Amniotic stem cell (primary cell): Measurements from ENCODE around the gene GLYR1.
"Not testable (repeated sequence)": the region's sequence is repeated elsewhere in the genome, so short reads cannot be mapped to it uniquely, and the experiment has no call there.

Experiments
- DNase-seq: peaks from one replicate; lab custom pipeline; 2025; lab: John Stamatoyannopoulos, UW

The GLYR1 gene

GRCh38 chr16:4846901-4847773, at the start of gene GLYR1, which contains the start of gene UBN1:
Gene GLYR1, minus strand, starts transcription at chr16:4847288. Its CDS starts 23 bp downstream, at chr16:4847265.
Gene UBN1, plus strand, starts transcription at chr16:4847481. Its CDS starts 5,437 bp downstream, at chr16:4852918.
- peak; percentile 97 for DNase-seq

- DNase-seq: not testable (repeated sequence)
Observed at GRCh38 chr16:4896761-4897160, 49.7 kb upstream of the GLYR1 start.

DNA sequence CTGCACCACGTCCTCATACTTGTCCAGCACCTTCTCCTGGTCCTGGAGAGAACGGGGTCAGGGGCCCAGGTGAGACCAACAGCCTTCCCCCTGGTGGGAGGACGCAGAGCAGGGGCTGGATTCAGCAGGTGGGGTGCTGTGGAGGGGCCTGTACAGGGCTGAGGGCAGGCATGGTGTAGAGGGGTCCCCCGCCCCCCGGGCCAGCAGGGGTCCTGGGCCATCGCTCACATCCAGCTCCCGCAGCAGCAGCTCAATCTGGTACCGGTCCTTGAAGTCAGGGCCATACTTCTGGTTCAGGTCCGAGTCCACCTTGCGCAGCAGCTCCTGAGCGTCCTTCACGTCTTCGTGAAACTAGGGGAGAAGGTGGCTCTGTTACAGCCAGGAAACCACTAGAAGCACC, 48.3 kb upstream of the GLYR1 start:
- no peak for DNase-seq

DNA sequence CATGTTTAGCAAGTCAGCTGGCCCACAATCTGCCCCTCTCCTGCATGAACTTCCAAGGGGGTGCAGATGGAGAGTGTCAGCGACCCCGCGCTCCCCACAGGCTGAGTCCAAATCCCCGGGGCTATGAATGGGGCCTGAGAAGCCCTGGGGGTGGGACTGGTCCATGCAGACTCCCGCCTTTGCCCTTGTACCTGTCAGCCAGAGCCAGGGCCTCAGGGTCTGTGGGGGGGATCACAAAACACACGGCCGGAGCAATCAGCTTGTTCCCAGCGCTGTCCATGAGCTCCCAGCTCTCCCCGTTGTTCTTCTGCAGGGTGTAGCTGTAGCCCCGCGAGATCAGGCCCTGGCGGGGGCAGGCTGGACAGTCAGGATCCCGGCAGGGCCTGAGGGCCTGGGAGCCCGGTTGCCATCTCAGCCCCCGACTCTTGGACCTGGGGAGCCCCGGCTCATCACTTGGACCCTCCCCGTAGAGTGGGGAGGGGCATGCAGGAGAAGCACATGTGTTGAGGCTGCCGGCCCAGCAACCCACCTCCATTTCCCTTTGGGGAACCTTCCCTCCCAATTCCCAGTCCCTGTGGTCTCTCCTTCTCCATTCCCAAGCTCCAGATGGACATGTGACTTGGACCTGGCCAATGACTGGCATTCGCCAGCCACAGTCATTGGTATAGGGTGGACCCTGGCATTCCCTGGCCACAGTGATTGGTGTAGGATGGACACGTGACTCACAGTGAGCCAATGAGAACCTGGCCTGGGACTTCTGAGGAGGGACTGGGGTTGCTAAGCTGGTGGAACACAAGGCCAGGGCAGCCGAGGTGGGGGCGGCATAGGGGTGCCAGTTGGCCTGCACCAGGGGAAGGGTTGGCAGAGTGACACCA, 47.4 kb upstream of the GLYR1 start:
- DNase-seq: no peak

DNA sequence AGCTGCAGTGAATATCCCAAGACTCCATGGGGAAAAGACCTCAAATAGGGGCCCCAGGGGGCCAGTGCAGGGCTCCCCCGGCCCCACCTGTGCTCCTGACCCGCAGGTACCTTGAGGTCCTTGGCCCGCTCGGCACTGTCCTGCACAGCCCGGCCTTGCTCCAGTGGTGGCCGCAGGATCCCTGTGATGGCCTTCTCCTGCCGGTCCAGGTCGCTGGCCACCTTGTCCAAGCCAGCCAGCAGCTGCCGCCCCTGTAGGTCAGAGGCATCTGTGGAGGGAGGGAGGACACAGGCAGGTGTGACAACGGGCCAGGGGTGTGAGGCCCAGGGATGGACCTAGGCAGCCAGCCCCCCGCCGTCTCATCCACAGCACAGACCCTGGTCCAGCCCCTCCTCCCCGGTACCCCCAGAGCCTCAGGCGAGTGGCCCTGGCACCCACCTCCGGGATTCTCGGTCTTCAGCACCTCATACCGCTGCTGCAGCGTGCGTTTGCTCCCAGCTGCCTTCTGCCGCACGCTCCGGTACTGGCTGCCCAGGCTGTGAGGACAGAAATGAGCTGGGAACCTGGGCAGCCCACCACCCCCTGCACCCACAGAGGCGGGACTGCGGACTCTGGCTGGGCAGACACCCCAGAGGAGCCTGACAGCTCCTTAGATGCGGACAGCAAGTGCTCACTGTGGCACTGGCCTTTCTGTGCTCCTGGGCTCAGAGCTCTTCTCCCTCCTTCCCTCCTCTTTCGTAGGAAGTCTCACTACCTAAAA, 46.2 kb upstream of the GLYR1 start:
- DNase-seq: no peak

- no peak for DNase-seq
Observed at GRCh38 chr16:4892361-4893102, 45.4 kb upstream of the GLYR1 start.

- no peak for DNase-seq
Observed at GRCh38 chr16:4891886-4892216, 44.8 kb upstream of the GLYR1 start.

GRCh38 chr16:4891097-4891885, 44.2 kb upstream of the GLYR1 start:
- DNase-seq: no peak

DNA sequence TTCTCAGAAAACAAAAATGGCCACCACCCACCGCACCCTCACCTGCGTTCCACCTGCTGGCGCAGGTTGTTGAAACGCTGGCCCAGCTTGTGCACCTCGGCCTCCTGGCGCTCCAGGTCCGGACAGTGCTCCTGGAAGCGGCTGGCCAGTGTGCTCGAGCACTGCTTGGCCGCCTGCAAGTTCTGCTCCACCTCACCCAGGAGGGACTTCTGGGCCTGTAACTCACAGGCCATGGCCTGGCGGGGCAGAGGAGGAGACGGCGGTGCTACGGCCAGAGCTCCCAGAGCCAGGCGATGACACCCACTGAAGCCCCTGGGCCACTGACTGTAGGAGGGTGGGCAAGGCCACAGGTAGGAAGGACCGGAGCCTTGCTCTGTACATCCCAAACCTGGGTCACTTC, 43.6 kb upstream of the GLYR1 start:
- no peak for DNase-seq

- DNase-seq: no peak
Observed at GRCh38 chr16:4890026-4890425, 42.9 kb upstream of the GLYR1 start.

- no peak for DNase-seq
Observed at GRCh38 chr16:4888428-4889135, 41.5 kb upstream of the GLYR1 start.

DNA sequence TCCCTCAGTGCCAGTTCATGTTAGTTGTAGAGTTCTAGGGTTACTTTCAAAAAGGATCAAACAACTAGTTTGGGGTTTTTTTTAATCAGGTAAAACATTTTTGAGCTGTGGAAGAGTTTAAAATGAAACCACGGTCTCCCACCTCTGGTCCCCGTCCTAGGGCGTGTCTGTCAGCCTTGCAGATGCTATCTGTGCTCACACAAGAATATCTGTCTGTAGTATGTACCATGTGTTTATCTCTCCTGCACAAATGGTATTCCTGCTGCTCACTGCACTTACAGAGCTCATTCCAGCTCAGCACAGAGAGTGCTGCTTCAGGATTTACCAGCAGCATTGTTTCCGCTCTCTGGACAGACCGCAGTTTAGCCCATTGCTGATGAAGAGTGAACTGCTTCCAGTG, 39.1 kb upstream of the GLYR1 start:
- DNase-seq: no peak

- no peak for DNase-seq
Observed at GRCh38 chr16:4884972-4885874, 38.1 kb upstream of the GLYR1 start.

DNA sequence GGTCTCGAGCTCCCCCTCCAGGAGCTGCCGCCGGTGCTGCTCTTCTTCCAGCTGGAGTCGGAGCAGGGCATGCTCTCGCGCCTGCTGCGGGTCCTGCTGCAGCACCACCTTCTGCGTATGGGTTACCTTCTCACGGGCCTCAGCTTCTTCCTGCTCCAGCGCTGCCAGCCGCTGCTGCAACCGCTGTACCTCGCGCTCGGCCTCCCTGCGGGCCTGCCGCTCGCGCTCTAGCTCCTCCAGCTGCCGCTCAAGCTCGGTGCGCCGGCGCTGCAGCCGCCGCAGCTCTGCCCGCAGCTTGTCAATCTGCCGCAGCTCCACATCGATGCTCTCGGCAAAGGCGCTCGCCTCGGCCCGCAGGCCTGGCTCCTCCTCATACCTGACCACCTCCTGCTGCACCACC, 37.1 kb upstream of the GLYR1 start:
- DNase-seq: no peak

- no peak for DNase-seq
Observed at GRCh38 chr16:4883501-4883900, 36.4 kb upstream of the GLYR1 start.

GRCh38 chr16:4882633-4883285, 35.7 kb upstream of the GLYR1 start:
- no peak for DNase-seq

- DNase-seq: no peak
Observed at GRCh38 chr16:4882000-4882632, 35.0 kb upstream of the GLYR1 start.

DNA sequence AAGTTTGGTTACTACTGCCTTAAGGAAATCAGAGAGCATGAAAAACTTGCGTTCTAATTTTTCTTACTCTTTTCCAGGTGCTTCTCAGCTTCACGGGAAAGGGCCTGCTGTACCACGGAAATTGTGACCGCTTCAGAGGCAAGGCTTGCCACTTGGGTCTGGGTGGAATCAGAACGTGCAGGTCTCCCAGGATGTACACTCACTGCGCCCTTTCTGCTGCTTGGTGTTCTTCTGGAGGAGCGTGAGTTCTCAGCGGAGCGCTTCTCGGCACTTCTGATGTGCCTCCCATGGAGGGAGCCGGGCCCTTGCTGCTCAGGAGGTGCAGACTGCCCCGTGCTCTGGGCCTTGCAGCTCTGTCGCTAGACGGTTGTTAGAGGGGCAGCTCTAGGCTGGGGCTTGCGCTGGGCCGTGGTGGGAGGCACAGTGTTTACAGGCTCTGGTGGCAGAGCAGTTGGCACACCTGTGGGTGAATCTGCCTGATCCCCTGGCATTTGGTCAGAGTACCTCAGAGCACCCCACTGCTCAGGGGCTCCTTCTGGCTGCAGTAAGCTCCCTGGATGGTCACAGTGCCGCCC, 33.0 kb upstream of the GLYR1 start:
- no peak for DNase-seq
